OCI-LY3 (cell line): Measurements from ENCODE around the gene S100A13.

ENCODE experiments used
- CTCF ChIP-seq: fragments of 200-600, 300-600 bp; sonication (generic); IDR thresholded peaks from 2 replicates; pipeline ENCODE4 v1.5.1; 2014; ENCODE audit warnings: antibody characterized with exemption, low read length, low read depth
- EZH2phosphoT487 ChIP-seq: fragments of 200-600 bp; shearing (Covaris generic); IDR thresholded peaks from 2 replicates; pipeline ENCODE4 v1.6.1; 2018; ENCODE audit warnings: antibody characterized with exemption, mixed run types, low read depth

DNA sequence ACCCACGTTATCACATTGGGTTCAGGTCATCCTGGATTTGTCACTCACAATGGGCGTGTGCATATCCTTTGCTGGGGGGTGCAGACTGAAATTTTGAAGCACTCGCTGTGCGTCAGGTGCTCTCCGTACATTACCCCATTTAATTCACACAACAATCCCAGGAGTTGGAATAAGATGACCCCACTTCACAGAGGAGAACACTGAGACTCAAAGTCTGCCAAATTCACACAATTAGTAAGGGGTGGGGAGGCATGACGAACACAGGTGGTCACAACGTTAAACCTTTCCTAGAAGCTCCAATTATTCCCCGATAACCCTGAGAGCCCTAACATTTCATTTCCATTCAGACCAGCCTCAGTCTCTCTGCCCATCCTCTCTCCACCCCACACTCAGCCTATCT, 57.8 kb downstream of the S100A13 start:
- TF ChIP-seq CTCF = no peak
- TF ChIP-seq EZH2phosphoT487 = no peak
